Right lobe of liver (tissue), 4 donors: Measurements from ENCODE around the gene CYFIP1.

Experiments
- POLR2A ChIP-seq: fragments of 450-650 bp; IDR thresholded peaks from one replicate; pipeline ENCODE4 v1.6.1; 2017; ENCODE audit warnings: antibody characterized with exemption, mild to moderate bottlenecking
- TF ChIP-seq, protein P1 (sequence below), 4 donors: fragments of 200-600 bp in 3 of 4; fragments of 450-650 bp in 1 of 4; IDR thresholded peaks; one replicate each; pipeline versions ENCODE4 v1.5.1 to v1.8.0; 2016 to 2022; ENCODE audit warnings: antibody characterized with exemption in 4 of 4, mild to moderate bottlenecking in 2 of 4
- donor health status: DM: no; HTN: no; CAD: no.
- donor health status: DM: no; HTN: no; CAD: no.
- donor health status: DM: no; HTN: yes; CAD: no.

DNA sequence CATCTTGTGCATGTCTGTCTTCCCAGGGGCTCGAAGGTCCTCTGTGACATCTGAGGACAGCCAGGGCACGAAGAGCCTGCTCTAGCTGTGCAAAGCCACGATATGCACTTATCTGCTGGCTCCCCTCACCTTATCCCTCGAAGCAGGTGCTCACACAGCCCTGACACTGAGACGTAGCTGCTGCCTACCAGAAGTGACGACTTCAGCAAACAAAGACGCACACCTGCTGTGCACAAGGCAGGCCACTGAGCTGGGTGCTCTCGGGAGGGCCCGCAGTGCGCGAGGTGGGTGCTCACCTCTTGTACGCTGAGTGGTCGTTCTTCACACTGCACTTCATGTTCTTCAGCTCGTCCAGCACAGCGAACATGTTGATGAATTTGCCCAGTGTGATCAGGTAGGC is 37.3 kb downstream of the CYFIP1 start:
- TF ChIP-seq, protein P1, sequence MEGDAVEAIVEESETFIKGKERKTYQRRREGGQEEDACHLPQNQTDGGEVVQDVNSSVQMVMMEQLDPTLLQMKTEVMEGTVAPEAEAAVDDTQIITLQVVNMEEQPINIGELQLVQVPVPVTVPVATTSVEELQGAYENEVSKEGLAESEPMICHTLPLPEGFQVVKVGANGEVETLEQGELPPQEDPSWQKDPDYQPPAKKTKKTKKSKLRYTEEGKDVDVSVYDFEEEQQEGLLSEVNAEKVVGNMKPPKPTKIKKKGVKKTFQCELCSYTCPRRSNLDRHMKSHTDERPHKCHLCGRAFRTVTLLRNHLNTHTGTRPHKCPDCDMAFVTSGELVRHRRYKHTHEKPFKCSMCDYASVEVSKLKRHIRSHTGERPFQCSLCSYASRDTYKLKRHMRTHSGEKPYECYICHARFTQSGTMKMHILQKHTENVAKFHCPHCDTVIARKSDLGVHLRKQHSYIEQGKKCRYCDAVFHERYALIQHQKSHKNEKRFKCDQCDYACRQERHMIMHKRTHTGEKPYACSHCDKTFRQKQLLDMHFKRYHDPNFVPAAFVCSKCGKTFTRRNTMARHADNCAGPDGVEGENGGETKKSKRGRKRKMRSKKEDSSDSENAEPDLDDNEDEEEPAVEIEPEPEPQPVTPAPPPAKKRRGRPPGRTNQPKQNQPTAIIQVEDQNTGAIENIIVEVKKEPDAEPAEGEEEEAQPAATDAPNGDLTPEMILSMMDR (IDR thresholded peaks at IDR 0.05), result no peak
- TF ChIP-seq POLR2A, result no peak
